GM12878 (cell line): ENCODE measurements around the gene SLC5A2. TPM values are rescaled to one million over a fixed set of nuclear protein-coding genes. Genes with fewer than 3 reads are reported as not detected.

ENCODE experiments used
- ATAC-seq: fragments of 200-7000 bp; cut with Tn5 transposase; 3 replicates; pipeline ENCODE4 v1.9.1; 2020; ENCODE audit warnings: mild to moderate bottlenecking, moderate library complexity
- BruUV-seq: library from RNA; stranded (reverse); fragments of 400-500 nt; replicated peaks from 2 replicates; lab custom pipeline; 2021; lab: Mats Ljungman, UMichigan
- CTCF ChIA-PET: fragments of 300-600 bp; sonication (Branson Sonifier 250); formaldehyde crosslinking; extraction: SDS; loops from one replicate; lab custom pipeline; 2021; ENCODE audit warnings: inconsistent platforms; lab: Yijun Ruan, JAX
- POLR2A ChIA-PET: fragments of 350-600 bp; formaldehyde crosslinking; extraction: SDS; loops from one replicate; lab custom pipeline; 2021; ENCODE audit warnings: inconsistent platforms; lab: Charles Lee
- RAD21 ChIA-PET: fragments of 300-600 bp; sonication (Branson Sonifier 250); formaldehyde crosslinking; loops from one replicate; lab custom pipeline; 2023; ENCODE audit warnings: antibody characterized with exemption; ENCODE audit not compliant: unreplicated experiment; lab: Charles Lee
- SMC1A ChIA-PET: fragments of 300-600 bp; sonication (Branson Sonifier 250); formaldehyde crosslinking; loops from one replicate; lab custom pipeline; 2023; ENCODE audit not compliant: unreplicated experiment, uncharacterized antibody; lab: Charles Lee
- DNase-seq: peaks from one replicate; pipeline ENCODE4 v3.0.0-alpha.2; 2011; ENCODE audit warnings: low read depth, low spot score
- FAIRE-seq: peaks from 3 replicates; lab custom pipeline; 2011; peaks lifted over from hg19 to GRCh38; lab: Jason Lieb, UNC
- H2AFZ ChIP-seq: 2 replicates; pipeline ENCODE4 v1.6.0; 2011; ENCODE audit warnings: low read depth, low read length, control low read depth; ENCODE audit not compliant: control insufficient read depth
- H3K27ac ChIP-seq: 2 replicates; pipeline ENCODE4 v1.5.1; 2011; ENCODE audit warnings: control low read depth; ENCODE audit not compliant: control insufficient read depth, insufficient read depth
- H3K27me3 ChIP-seq, 2 experiments: replicated peaks in 1 of 2; 2 replicates each; pipeline versions ENCODE4 v1.6.0 to v1.6.1; 2011; ENCODE audit warnings: low read length in 1 of 2; ENCODE audit not compliant: control insufficient read depth in 2 of 2, insufficient read depth in 2 of 2
- H3K36me3 ChIP-seq, 2 experiments: 2 replicates each; pipeline ENCODE4 v1.5.1; 2011; ENCODE audit warnings: low read length in 1 of 2; ENCODE audit not compliant: control insufficient read depth in 2 of 2, insufficient read depth in 2 of 2
- H3K4me1 ChIP-seq: 2 replicates; pipeline ENCODE4 v1.6.1; 2011; ENCODE audit warnings: mild to moderate bottlenecking, low read length, moderate library complexity, mixed read lengths; ENCODE audit not compliant: control insufficient read depth, insufficient read depth
- H3K4me2 ChIP-seq: 2 replicates; pipeline ENCODE4 v1.6.0; 2011; ENCODE audit warnings: control low read depth; ENCODE audit not compliant: control insufficient read depth, insufficient read depth
- H3K4me3 ChIP-seq: fragments of 200-600 bp; sonication (generic); 2 replicates; pipeline ENCODE4 v1.5.1; 2016
- H3K79me2 ChIP-seq: 2 replicates; pipeline ENCODE4 v1.6.0; 2011; ENCODE audit warnings: low read length; ENCODE audit not compliant: control insufficient read depth, insufficient read depth
- H3K9ac ChIP-seq: 2 replicates; pipeline ENCODE4 v1.8.0; 2011; ENCODE audit warnings: low read length, control low read depth, mixed read lengths; ENCODE audit not compliant: control insufficient read depth, insufficient read depth
- H3K9me3 ChIP-seq: replicated peaks from 3 replicates; pipeline ENCODE4 v1.5.1; 2011; ENCODE audit warnings: mild to moderate bottlenecking, low read length; ENCODE audit not compliant: control insufficient read depth, insufficient read depth
- H4K20me1 ChIP-seq: 2 replicates; pipeline ENCODE4 v1.6.0; 2011; ENCODE audit not compliant: control insufficient read depth, insufficient read depth
- BCL3 ChIP-seq: IDR thresholded peaks from 2 replicates; pipeline ENCODE4 v1.6.1; 2011; ENCODE audit warnings: borderline replicate concordance, low read depth, mild to moderate bottlenecking, moderate library complexity, low read length; ENCODE audit not compliant: insufficient read depth, poor library complexity, severe bottlenecking
- CBFB ChIP-seq: IDR thresholded peaks from 2 replicates; pipeline ENCODE4 v1.6.1; 2016; ENCODE audit warnings: antibody characterized with exemption, low read depth
- CBX3 ChIP-seq: fragments of 200-600 bp; sonication (generic); IDR thresholded peaks from 2 replicates; pipeline ENCODE4 v1.6.1; 2016; ENCODE audit warnings: low read depth, borderline replicate concordance
- FOXK2 ChIP-seq: fragments of 450-650 bp; IDR thresholded peaks from 2 replicates; pipeline ENCODE4 v1.6.1; 2017; ENCODE audit warnings: mild to moderate bottlenecking, moderate library complexity
- IRF4 ChIP-seq: IDR thresholded peaks from 2 replicates; pipeline ENCODE4 v1.6.1; 2011; ENCODE audit warnings: low read depth, low read length
- JUND ChIP-seq: IDR thresholded peaks from 2 replicates; pipeline ENCODE4 v1.6.1; 2012; ENCODE audit warnings: low read depth, mild to moderate bottlenecking, low read length, improper control_type of control experiment, moderate library complexity
- NFYA ChIP-seq: IDR thresholded peaks from 2 replicates; pipeline ENCODE4 v1.6.1; 2011; ENCODE audit warnings: low read depth, mild to moderate bottlenecking, low read length, improper control_type of control experiment, borderline replicate concordance
- NR2F1 ChIP-seq: fragments of 450-650 bp; conservative IDR thresholded peaks from 2 replicates; pipeline ENCODE4 v1.6.1; 2017; ENCODE audit warnings: mild to moderate bottlenecking
- POLR2A ChIP-seq: IDR thresholded peaks from 2 replicates; pipeline ENCODE4 v1.6.1; 2011; ENCODE audit warnings: low read depth, mild to moderate bottlenecking, low read length
- SPI1 ChIP-seq: IDR thresholded peaks from 2 replicates; pipeline ENCODE4 v1.6.1; 2011; ENCODE audit warnings: low read depth, mild to moderate bottlenecking, low read length, moderate library complexity, borderline replicate concordance; ENCODE audit not compliant: insufficient read depth
- STAT3 ChIP-seq: IDR thresholded peaks from 2 replicates; pipeline ENCODE4 v1.6.1; 2011; ENCODE audit warnings: low read depth, low read length, improper control_type of control experiment
- SUZ12 ChIP-seq: fragments of 200-600 bp; sonication (generic); IDR thresholded peaks from one replicate; pipeline ENCODE4 v1.6.1; 2018; ENCODE audit warnings: antibody characterized with exemption, mild to moderate bottlenecking; ENCODE audit not compliant: unreplicated experiment
- TCF7 ChIP-seq: IDR thresholded peaks from 2 replicates; pipeline ENCODE4 v1.6.1; 2014; ENCODE audit warnings: antibody characterized with exemption, borderline replicate concordance
- YBX1 ChIP-seq: fragments of 450-650 bp; IDR thresholded peaks from 2 replicates; pipeline ENCODE4 v1.6.1; 2016; ENCODE audit warnings: antibody characterized with exemption
- WGBS: methylation state at CpG from one replicate; pipeline ENCODE4 v1.1.6; 2016; ENCODE audit warnings: low lambda C conversion rate; ENCODE audit not compliant: insufficient replicate concordance, insufficient coverage; ENCODE audit errors: missing lambda C conversion rate; 5-methylcytosine and 5-hydroxymethylcytosine counted together
- in situ Hi-C: fragments of 300-500 bp; cut with MboI; formaldehyde crosslinking; loops from 9 replicates; pipeline ENCODE4 v1.14.3; 2018; ENCODE audit warnings: mixed read lengths
- intact Hi-C: fragments of 100-400 bp; cut with micrococcal nuclease; formaldehyde crosslinking; loops from one replicate; pipeline ENCODE4 v1.14.2; 2022; ENCODE audit not compliant: unreplicated experiment
- polyA plus RNA-seq, 11 experiments: library from polyadenylated mRNA; depleted of rRNA in 4 of 11; unstranded in 6 of 11; stranded (reverse) in 5 of 11; fragments of >200 nt; fragmentation: Nextera tagmentation in 4 of 11; fragmentation: Illumina TruSeq in 1 of 11; extraction: Ambion mirVana in 4 of 11; extraction: Trizol in 1 of 11; gene quantifications; 1 replicate in 1 of 11; 2 replicates in 10 of 11; pipeline versions ENCODE4 v1.2.1 to v1.2.3, GENCODE V29; 2011 to 2016; ENCODE audit warnings: inconsistent platforms in 2 of 11, missing spikeins in 2 of 11, low read depth in 1 of 11
- total RNA-seq, 4 experiments: library from RNA; depleted of rRNA in 3 of 4; stranded (reverse); fragments of >200 nt in 3 of 4; fragmentation: Illumina TruSeq in 1 of 4; extraction: Trizol in 1 of 4; gene quantifications; 2 replicates each; pipeline versions ENCODE4 v1.2.1 to v1.2.3, GENCODE V29; 2013 to 2021

SLC5A2 gene
- total and polyA plus RNA-seq, 10 of the 15 experiments (the other 5 are each of a cell fraction or from before 2014, with no cell fraction given) = 3.6 to 4.8 (median 4.4) TPM; not detected in 6

GRCh38 chr16:31531096-31531495 lies 48.2 kb downstream of the SLC5A2 start:
- intact Hi-C loops = no loop called here
- ChIA-PET SMC1A (no interaction called here), CTCF (no interaction called here), RAD21 (no interaction called here), POLR2A (no interaction called here)
- Histone ChIP-seq H3K27ac (no peak overlapping the region), H3K9ac (no peak overlapping the region), H3K79me2 (no peaks in the 10 kb centered on the region), H3K9me3 (no peaks in the 10 kb centered on the region; the same call in 2 of the 3 replicates), H3K4me2 (no peak overlapping the region), H3K36me3 (no peaks in the 10 kb centered on the region), H2AFZ (no peak overlapping the region), H3K4me3 (no peak overlapping the region), H3K27me3 (no peaks in the 10 kb centered on the region), H3K4me1 (no peaks in the 10 kb centered on the region), H4K20me1 (no peaks in the 10 kb centered on the region)
- ATAC-seq (no peak), FAIRE-seq (no peak), DNase-seq (no peak)
- no TSS peak for BruUV-seq
- no peak for TF ChIP-seq FOXK2
- TF ChIP-seq JUND = no peak
- no peak for TF ChIP-seq NR2F1
- TF ChIP-seq TCF7 = no peak
- no peak for TF ChIP-seq SPI1
- no peak for TF ChIP-seq STAT3
- no peak for TF ChIP-seq SUZ12
- no peak for TF ChIP-seq CBFB
- no peak for TF ChIP-seq POLR2A
- no peak for TF ChIP-seq CBX3
- TF ChIP-seq NFYA = no peak
- TF ChIP-seq BCL3 = no peak
- no peak for TF ChIP-seq YBX1
- no peak for TF ChIP-seq IRF4
- in situ Hi-C loops = no loop called here
- WGBS = 0% methylated on average over 1 of the region's 1 CpG
